ENCODE data around the gene ARL15. TPM values are rescaled to one million over a fixed set of nuclear protein-coding genes. Genes with fewer than 3 reads are reported as not detected.

Gene ARL15
- total and polyA plus RNA-seq, 4 donors, result 5.7 to 66.2 (median 14.9) TPM

DNA sequence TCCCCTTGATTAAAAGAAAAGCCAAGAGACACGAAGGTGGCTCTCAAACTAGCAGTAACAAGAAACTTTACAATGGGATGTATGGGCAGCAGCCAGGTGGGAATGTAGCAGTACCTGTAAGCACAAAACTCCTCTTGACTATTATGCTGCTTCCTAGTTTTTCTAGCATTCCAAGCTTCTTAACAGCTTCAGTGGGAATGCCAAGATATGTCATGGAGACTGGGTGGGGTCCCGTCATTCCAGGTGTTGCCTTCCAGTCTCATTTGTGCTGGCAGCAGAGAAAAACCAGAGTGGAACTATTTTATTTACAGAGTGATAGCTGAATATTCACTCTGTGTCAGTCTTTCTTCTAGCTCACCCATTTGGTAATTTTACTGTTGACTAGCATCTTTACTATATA is 236.6 kb downstream of the ARL15 start:
- WGBS, 2 donors, result 86 to 87% methylated on average over 2 of the region's 2 CpGs
- Histone ChIP-seq H3K27ac (ENCODE audit: low read depth in 1 of 2, low read length in 1 of 2) (no peak overlapping the region), H3K27me3 (ENCODE audit: control insufficient read depth in 3 of 3, insufficient read depth in 3 of 3, low read length in 2 of 3) (no peaks in the 10 kb centered on the region), H3K9ac (ENCODE audit: insufficient read depth in 1 of 2, low read length in 2 of 2) (no peak overlapping the region), H3K36me3 (ENCODE audit: control insufficient read depth in 4 of 4, insufficient read depth in 4 of 4, low read length in 4 of 4) (peaks cover 0 to 2% (median 0%) of the 10 kb centered on the region in 4 donors), H3K9me3 (ENCODE audit: control insufficient read depth in 4 of 4, insufficient read depth in 3 of 4, low read length in 3 of 4) (no peaks in the 10 kb centered on the region), H3K4me1 (ENCODE audit: control insufficient read depth in 5 of 5, insufficient read depth in 5 of 5, low read length in 5 of 5) (no peaks in the 10 kb centered on the region), H3K4me3 (no peak overlapping the region)
- TF ChIP-seq, protein P1, sequence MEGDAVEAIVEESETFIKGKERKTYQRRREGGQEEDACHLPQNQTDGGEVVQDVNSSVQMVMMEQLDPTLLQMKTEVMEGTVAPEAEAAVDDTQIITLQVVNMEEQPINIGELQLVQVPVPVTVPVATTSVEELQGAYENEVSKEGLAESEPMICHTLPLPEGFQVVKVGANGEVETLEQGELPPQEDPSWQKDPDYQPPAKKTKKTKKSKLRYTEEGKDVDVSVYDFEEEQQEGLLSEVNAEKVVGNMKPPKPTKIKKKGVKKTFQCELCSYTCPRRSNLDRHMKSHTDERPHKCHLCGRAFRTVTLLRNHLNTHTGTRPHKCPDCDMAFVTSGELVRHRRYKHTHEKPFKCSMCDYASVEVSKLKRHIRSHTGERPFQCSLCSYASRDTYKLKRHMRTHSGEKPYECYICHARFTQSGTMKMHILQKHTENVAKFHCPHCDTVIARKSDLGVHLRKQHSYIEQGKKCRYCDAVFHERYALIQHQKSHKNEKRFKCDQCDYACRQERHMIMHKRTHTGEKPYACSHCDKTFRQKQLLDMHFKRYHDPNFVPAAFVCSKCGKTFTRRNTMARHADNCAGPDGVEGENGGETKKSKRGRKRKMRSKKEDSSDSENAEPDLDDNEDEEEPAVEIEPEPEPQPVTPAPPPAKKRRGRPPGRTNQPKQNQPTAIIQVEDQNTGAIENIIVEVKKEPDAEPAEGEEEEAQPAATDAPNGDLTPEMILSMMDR (IDR thresholded peaks at IDR 0.05; ENCODE audit: control extremely low read depth, extremely low read depth), result no peak
- DNase-seq (no peak), ATAC-seq (ENCODE audit: insufficient read depth, low FRiP score) (no peak)

- TF ChIP-seq, protein P1 (IDR thresholded peaks at IDR 0.05; ENCODE audit: control extremely low read depth, extremely low read depth), result no peak
Observed at GRCh38 chr5:54073131-54073530, 237.2 kb downstream of the ARL15 start.

DNA sequence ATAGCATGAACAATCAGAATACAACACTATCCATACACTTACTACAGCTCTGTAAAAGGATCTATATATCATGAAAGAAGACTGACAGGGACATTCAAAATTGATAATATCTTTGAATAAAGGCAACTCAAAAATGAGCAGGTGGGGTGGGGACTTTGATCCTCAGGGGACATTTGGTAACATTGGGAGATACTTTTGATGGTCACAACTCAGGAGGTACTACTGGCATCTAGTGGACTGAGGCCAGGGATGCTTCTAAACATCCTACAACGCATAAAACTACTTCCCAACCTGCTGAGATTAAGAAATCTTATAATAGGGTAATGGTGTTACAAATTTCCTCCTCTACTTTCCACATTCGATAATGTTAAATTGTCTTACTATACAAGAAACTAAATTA is 243.9 kb downstream of the ARL15 start:
- Histone ChIP-seq H3K9me3 (ENCODE audit: control insufficient read depth in 4 of 4, insufficient read depth in 3 of 4, low read length in 3 of 4) (no peaks in the 10 kb centered on the region), H3K4me3 (no peak overlapping the region), H3K27ac (ENCODE audit: low read depth in 1 of 2, low read length in 1 of 2) (no peak overlapping the region), H3K9ac (ENCODE audit: insufficient read depth in 1 of 2, low read length in 2 of 2) (no peak overlapping the region), H3K27me3 (ENCODE audit: control insufficient read depth in 3 of 3, insufficient read depth in 3 of 3, low read length in 2 of 3) (no peaks in the 10 kb centered on the region), H3K4me1 (ENCODE audit: control insufficient read depth in 5 of 5, insufficient read depth in 5 of 5, low read length in 5 of 5) (no peaks in the 10 kb centered on the region), H3K36me3 (ENCODE audit: control insufficient read depth in 4 of 4, insufficient read depth in 4 of 4, low read length in 4 of 4) (peaks cover 0 to 2% (median 0%) of the 10 kb centered on the region in 4 donors)
- ATAC-seq (ENCODE audit: insufficient read depth, low FRiP score), result no peak
- DNase-seq, result no peak
- 88 to 97% methylated on average over 2 of the region's 2 CpGs for WGBS, 2 donors
- TF ChIP-seq, protein P1 (IDR thresholded peaks at IDR 0.05; ENCODE audit: control extremely low read depth, extremely low read depth), result no peak

More at GRCh38 chr5:54073131-54073530, 237.2 kb downstream of the ARL15 start:
- Histone ChIP-seq H3K27ac (ENCODE audit: low read depth in 1 of 2, low read length in 1 of 2) (no peak overlapping the region), H3K27me3 (ENCODE audit: control insufficient read depth in 3 of 3, insufficient read depth in 3 of 3, low read length in 2 of 3) (no peaks in the 10 kb centered on the region), H3K9ac (ENCODE audit: insufficient read depth in 1 of 2, low read length in 2 of 2) (no peak overlapping the region), H3K36me3 (ENCODE audit: control insufficient read depth in 4 of 4, insufficient read depth in 4 of 4, low read length in 4 of 4) (peaks cover 0 to 2% (median 0%) of the 10 kb centered on the region in 4 donors), H3K9me3 (ENCODE audit: control insufficient read depth in 4 of 4, insufficient read depth in 3 of 4, low read length in 3 of 4) (no peaks in the 10 kb centered on the region), H3K4me3 (no peak overlapping the region), H3K4me1 (ENCODE audit: control insufficient read depth in 5 of 5, insufficient read depth in 5 of 5, low read length in 5 of 5) (no peaks in the 10 kb centered on the region)
- no peak for ATAC-seq (ENCODE audit: insufficient read depth, low FRiP score)
- no peak for DNase-seq
- WGBS, 2 donors, result 68 to 91% methylated on average over 3 of the region's 3 CpGs

- Histone ChIP-seq H3K27me3 (ENCODE audit: control insufficient read depth in 3 of 3, insufficient read depth in 3 of 3, low read length in 2 of 3) (no peaks in the 10 kb centered on the region), H3K9me3 (ENCODE audit: control insufficient read depth in 4 of 4, insufficient read depth in 3 of 4, low read length in 3 of 4) (no peaks in the 10 kb centered on the region), H3K36me3 (ENCODE audit: control insufficient read depth in 4 of 4, insufficient read depth in 4 of 4, low read length in 4 of 4) (no peaks in the 10 kb centered on the region), H3K9ac (ENCODE audit: insufficient read depth in 1 of 2, low read length in 2 of 2) (no peak overlapping the region), H3K4me3 (no peak overlapping the region), H3K4me1 (ENCODE audit: control insufficient read depth in 5 of 5, insufficient read depth in 5 of 5, low read length in 5 of 5) (no peaks in the 10 kb centered on the region), H3K27ac (ENCODE audit: low read depth in 1 of 2, low read length in 1 of 2) (no peak overlapping the region)
- ATAC-seq (ENCODE audit: insufficient read depth, low FRiP score), result no peak
- TF ChIP-seq, protein P1 (IDR thresholded peaks at IDR 0.05; ENCODE audit: control extremely low read depth, extremely low read depth), result no peak
- no peak for DNase-seq
- WGBS, 2 donors, result 93 to 96% methylated on average over 3 of the region's 3 CpGs
Observed at GRCh38 chr5:54063817-54064216, 246.6 kb downstream of the ARL15 start.

Measured in lung (tissue), 12 donors.